Duodenal mucosa (tissue), 2 donors: ENCODE data around the gene TP53TG5.

Experiments
- H3K27ac ChIP-seq: one replicate; pipeline ENCODE4 v1.7.0; 2013; ENCODE audit warnings: low read depth, low read length
- H3K27me3 ChIP-seq, 2 donors: one replicate each; pipeline ENCODE4 v1.7.0; 2013; ENCODE audit warnings: low read length in 2 of 2, control low read depth in 1 of 2; ENCODE audit not compliant: insufficient read depth in 2 of 2, control insufficient read depth in 1 of 2
- H3K36me3 ChIP-seq, 2 donors: one replicate each; pipeline ENCODE4 v1.7.0; 2013; ENCODE audit warnings: low read length in 2 of 2, control low read depth in 1 of 2; ENCODE audit not compliant: insufficient read depth in 2 of 2, control insufficient read depth in 1 of 2
- H3K4me1 ChIP-seq, 2 donors: one replicate each; pipeline ENCODE4 v1.7.0; 2013; ENCODE audit warnings: low read length in 2 of 2, control low read depth in 1 of 2; ENCODE audit not compliant: insufficient read depth in 2 of 2, control insufficient read depth in 1 of 2
- H3K4me3 ChIP-seq, 2 donors: one replicate each; pipeline ENCODE4 v1.7.0; 2013; ENCODE audit warnings: low read length in 2 of 2, low read depth in 1 of 2
- H3K9ac ChIP-seq, 2 donors: one replicate each; pipeline ENCODE4 v1.7.0; 2013; ENCODE audit warnings: low read length in 2 of 2, low read depth in 1 of 2
- H3K9me3 ChIP-seq, 2 donors: one replicate each; pipeline ENCODE4 v1.7.0; 2013; ENCODE audit warnings: low read length in 2 of 2, control low read depth in 1 of 2; ENCODE audit not compliant: control insufficient read depth in 1 of 2

Gene TP53TG5

DNA sequence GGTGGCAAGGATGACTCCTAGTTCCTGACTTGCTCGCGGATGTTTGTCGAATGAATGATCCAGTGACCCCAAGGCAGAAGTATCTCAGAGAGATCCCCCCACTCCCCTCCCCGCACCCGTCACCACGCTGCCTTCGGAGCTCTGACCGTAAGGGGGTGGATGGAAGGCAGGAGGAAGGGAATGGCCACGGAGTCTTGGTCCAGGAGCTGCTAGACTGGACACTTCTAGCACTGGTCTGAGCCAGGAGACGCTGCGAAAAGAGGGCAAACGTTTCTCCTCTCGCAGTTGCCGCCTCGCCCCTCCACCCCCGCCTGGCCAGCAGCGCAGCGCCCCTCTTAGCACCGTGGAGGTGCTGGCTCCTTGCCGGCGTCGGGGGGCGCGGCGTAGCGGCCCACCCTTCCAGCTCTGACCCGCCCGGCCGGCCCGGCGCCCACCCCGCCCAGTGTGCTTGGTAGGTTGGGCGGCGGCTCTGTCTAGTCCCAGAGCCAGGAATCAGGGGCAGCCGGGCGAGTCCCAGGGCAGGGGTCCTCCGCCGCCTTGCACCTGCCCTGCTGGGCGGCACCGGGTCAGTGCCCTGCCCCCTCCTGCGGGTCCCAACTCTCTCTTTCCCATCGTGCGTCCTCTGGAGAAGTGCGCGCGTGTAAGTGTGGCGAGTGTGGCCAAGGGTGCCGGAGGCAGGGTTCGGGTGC lies 27.6 kb upstream of the TP53TG5 start:
- H3K9ac ChIP-seq: peak overlapping the region; percentile 49 to 91
- H3K36me3 ChIP-seq: peaks cover 2 to 18% of the 10 kb centered on the region in 2 donors
- no peaks in the 10 kb centered on the region for H3K27me3 ChIP-seq
- H3K4me3 ChIP-seq: peak overlapping the region; percentile 90 to 91
- peaks cover 3 to 9% of the 10 kb centered on the region in 2 donors for H3K9me3 ChIP-seq
- peaks cover 41 to 46% of the 10 kb centered on the region in 2 donors for H3K4me1 ChIP-seq
- H3K27ac ChIP-seq: peak overlapping the region; percentile 81

DNA sequence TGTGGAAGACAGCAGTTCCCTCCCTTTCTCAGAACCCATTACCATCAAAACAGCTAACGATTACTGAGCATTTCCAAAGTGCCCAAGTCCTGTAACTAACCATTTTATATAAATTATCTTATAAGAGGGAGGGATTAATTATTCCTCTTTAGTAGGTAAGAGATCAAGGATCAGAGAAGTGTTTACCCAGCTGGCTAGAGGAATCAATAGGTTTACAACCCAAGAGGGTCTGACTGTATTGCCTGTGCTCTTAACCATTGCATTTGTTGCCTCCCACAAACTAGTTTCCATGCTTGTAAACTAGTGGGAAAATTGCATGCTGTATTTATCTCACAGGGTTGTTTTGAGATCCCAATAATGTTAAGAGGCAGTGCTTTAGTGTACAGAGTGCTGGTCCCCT lies 26.3 kb upstream of the TP53TG5 start:
- Histone ChIP-seq H3K27ac (no peak overlapping the region), H3K4me3 (peak overlapping the region in 1 of 2 donors; percentile 22), H3K36me3 (peaks cover 6 to 7% of the 10 kb centered on the region in 2 donors), H3K9me3 (peaks cover 12 to 17% of the 10 kb centered on the region in 2 donors), H3K4me1 (peaks cover 28 to 34% of the 10 kb centered on the region in 2 donors), H3K27me3 (no peaks in the 10 kb centered on the region), H3K9ac (no peak overlapping the region)

DNA sequence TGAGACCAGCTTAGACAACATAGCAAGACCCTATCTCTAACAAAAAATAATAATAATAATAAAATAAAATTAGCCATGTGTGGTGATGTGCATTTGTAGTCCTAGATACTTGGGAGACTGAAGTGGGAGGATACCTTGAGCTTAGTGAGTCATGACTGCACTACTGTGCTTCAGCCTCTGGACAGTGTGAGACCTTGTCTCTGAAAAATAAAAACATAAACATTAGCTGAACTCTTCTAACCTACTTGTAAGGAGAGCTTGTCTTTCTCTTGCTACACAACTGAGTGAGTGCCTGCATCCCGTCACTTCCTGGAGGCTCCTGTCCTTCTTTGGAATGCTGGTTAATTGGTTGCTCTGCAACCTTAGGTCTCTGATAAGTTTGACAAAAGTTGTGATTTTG lies 24.8 kb upstream of the TP53TG5 start:
- Histone ChIP-seq H3K4me1 (peaks cover 14 to 19% of the 10 kb centered on the region in 2 donors), H3K9me3 (peaks cover 13 to 17% of the 10 kb centered on the region in 2 donors), H3K4me3 (no peak overlapping the region), H3K27ac (no peak overlapping the region), H3K36me3 (peaks cover 0 to 7% of the 10 kb centered on the region in 2 donors), H3K27me3 (no peaks in the 10 kb centered on the region), H3K9ac (no peak overlapping the region)

DNA sequence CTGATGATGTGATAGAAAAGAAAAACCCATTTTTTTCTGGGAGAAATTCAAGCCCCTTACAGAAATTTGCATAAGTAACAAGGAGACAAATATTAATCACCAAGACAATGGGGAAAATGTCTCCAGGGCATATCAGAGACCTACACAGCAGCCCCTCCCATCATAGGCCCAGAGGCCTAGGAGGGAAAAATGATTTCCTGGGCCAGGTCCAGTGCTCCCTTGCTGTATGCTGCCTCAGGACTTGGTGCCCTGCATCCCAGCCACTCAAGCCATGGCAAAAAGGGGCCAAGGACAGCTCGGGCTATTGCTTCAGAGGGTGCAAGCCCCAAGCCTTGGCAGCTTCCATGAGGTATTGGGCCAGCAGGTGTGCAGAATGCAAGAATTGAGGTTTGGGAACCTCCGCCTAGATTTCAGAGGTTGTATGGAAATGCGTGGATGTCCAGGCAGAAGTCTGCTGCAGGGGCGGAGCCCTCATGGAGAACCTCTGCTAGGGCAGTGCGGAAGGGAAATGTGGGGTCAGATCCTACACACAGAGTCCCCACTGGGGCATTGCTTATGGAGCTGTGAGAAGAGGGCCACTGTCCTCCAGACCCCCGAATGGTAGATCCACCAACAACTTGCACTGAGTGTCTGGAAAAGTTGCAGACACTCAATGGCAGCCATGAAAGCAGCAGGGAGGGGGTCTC lies 22.4 kb upstream of the TP53TG5 start:
- Histone ChIP-seq H3K27me3 (no peaks in the 10 kb centered on the region), H3K4me1 (peaks cover 6 to 9% of the 10 kb centered on the region in 2 donors), H3K4me3 (no peak overlapping the region), H3K36me3 (peaks cover 0 to 7% of the 10 kb centered on the region in 2 donors), H3K9me3 (peaks cover 13 to 17% of the 10 kb centered on the region in 2 donors), H3K27ac (no peak overlapping the region), H3K9ac (no peak overlapping the region)

DNA sequence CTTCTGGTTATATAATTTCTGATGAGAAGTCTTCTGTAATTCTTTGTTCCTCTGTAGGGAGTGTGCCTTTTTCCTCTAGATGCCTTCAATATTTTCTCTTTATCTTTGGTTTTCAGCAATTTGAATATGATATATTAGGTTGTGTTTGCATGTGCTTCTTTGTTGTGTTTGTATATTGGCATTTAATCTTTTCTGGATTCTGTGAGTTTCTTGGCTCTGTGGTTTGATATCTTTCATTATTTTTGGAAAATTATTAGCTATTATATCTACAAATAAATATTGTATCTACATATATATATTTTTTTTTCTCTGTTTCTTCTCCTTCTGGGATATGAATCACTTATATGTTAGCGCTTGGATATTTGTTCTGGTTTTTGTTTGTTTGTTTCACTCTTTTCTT lies 20.9 kb upstream of the TP53TG5 start:
- peaks cover 13 to 17% of the 10 kb centered on the region in 2 donors for H3K9me3 ChIP-seq
- no peak overlapping the region for H3K9ac ChIP-seq
- no peak overlapping the region for H3K27ac ChIP-seq

DNA sequence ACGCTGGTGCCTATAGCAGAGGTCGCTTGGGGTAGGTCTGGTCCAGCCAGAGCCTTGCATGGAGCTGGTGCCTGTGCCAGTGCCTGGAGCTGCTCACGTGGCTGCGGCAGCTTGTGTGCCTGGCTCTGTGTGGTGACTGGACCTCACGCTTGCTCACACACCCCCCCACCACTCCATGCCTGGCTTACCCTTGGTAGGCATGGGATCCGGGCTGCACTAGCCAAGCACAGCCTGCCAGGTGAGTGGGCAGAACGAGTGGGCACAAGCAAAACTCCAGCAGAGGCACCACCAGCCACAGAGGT lies 16.9 kb upstream of the TP53TG5 start:
- H3K27ac ChIP-seq: no peak overlapping the region
- H3K27me3 ChIP-seq: no peaks in the 10 kb centered on the region
- no peaks in the 10 kb centered on the region for H3K4me1 ChIP-seq
- H3K9ac ChIP-seq: no peak overlapping the region
- H3K9me3 ChIP-seq: peaks cover 4 to 6% of the 10 kb centered on the region in 2 donors
- H3K4me3 ChIP-seq: no peak overlapping the region
- no peaks in the 10 kb centered on the region for H3K36me3 ChIP-seq

More for the DNA sequence above, 20.9 kb upstream of the TP53TG5 start:
- H3K4me1 ChIP-seq: no peaks in the 10 kb centered on the region
- H3K4me3 ChIP-seq: no peak overlapping the region
- no peaks in the 10 kb centered on the region for H3K27me3 ChIP-seq
- peaks cover 0 to 7% of the 10 kb centered on the region in 2 donors for H3K36me3 ChIP-seq

DNA sequence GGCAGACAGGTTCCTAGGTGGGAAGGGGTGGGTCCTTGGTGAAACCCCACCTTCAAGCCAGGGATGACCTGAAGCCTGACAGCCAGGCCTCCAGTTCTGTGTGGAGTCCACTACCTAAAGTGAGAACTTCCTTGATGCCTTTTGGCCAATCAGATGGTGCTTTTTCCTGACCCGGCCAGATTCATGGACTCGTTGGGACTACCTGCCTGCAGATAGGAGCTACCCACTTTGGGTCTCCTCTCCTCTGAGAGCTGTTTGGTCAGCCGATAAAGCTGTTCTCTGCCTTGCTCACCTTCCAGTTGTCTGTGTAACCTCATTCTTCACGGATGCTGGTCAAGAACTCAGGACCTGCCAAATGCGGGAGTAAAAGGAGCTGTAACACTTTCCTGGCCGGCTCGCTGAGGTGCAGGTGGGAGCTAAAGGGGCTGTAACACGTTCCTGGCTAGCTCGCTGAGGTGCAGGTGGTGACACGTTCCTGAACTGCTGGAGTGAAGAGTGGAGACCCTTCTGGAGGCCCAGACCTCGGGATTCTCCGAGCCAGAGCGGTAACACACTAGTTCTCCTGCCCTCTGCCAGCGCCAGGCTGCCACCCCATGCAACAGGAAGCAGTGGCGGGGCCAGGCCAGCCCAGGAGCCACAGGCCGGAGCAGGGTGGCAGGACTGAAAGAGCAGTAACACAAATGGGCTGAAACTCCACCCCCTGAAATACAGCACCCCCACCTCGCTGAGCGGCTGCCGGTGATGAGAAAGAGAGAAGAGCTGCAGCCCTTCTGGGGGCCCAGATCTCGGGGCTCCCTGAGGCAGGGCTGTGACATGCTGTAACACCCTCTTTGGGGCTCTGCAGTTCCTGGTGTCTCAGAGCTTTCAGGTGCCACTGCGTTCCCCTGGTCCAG lies 16.3 kb upstream of the TP53TG5 start:
- Histone ChIP-seq H3K9me3 (peaks cover 0 to 2% of the 10 kb centered on the region in 2 donors), H3K4me3 (no peak overlapping the region), H3K9ac (no peak overlapping the region), H3K36me3 (no peaks in the 10 kb centered on the region), H3K4me1 (no peaks in the 10 kb centered on the region), H3K27ac (no peak overlapping the region), H3K27me3 (no peaks in the 10 kb centered on the region)

DNA sequence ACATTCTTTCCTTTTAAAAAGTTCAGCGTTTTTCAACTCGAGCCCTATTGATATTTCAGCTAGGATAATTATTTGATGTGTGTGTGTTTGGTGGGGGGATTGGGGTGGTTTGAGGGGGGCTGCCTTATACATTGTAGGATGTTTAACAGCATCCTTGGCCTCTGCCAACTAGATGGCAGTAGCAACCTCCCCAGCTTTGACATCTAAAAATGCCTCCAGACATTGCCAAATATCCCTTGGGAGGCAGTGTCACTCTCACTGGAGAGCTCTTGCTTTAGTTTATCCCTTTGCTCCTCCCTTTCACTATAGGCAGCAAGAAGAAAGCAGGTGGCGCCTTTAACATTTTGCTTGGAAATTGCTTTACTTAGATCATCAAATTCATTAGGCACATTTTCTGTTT lies 14.6 kb upstream of the TP53TG5 start:
- Histone ChIP-seq H3K4me1 (no peaks in the 10 kb centered on the region), H3K4me3 (no peak overlapping the region), H3K27ac (no peak overlapping the region), H3K36me3 (no peaks in the 10 kb centered on the region), H3K9me3 (no peaks in the 10 kb centered on the region), H3K27me3 (no peaks in the 10 kb centered on the region), H3K9ac (no peak overlapping the region)

DNA sequence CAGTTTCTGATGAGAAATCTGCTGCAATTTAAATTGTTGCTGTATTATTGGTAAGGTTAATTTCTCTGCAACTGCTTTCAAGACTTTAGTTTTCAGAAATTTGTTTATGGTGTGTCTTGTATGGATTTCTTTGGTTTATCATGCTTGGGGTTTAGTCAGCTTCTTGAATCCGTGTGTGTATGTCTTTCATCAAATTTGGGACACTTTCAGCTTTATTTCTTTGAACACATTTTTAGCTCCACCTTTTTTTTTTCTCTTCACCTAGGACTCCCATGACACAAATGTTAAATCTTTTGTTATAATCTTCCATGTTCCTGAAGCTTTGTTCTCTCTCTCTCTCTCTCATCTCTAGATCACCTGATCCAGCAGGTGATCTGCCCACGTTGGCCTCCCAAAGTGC lies 13.4 kb upstream of the TP53TG5 start:
- Histone ChIP-seq H3K36me3 (no peaks in the 10 kb centered on the region), H3K4me3 (no peak overlapping the region), H3K9ac (no peak overlapping the region), H3K9me3 (no peaks in the 10 kb centered on the region), H3K4me1 (no peaks in the 10 kb centered on the region), H3K27ac (no peak overlapping the region), H3K27me3 (no peaks in the 10 kb centered on the region)

DNA sequence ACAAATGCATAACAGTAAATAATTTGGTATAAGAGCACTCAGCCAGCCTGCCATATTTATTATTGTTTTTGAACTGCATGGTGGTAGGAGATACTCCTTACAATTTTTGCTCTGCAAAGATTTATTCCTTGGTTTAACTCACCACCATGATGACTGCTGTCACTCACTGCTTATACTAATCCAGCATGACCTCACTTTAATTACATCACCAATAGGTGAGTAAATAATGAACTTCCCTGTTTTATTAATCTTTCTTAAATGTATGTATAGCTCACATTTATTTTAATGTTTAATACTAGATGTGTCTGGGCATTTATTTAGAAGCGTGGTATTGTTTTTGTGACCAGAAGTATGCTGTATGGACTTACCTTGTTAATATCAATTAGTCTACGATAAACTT lies 12.8 kb upstream of the TP53TG5 start:
- Histone ChIP-seq H3K4me1 (no peaks in the 10 kb centered on the region), H3K27me3 (no peaks in the 10 kb centered on the region), H3K27ac (no peak overlapping the region), H3K4me3 (no peak overlapping the region), H3K9me3 (no peaks in the 10 kb centered on the region), H3K9ac (no peak overlapping the region), H3K36me3 (no peaks in the 10 kb centered on the region)
